ENCODE results near the gene PTPN9.

- TF ChIP-seq ZNF160 (CRISPR knock-in tag; IDR thresholded peaks at IDR 0.05) = no peak
- no peak for TF ChIP-seq TBX2 (CRISPR knock-in tag; IDR thresholded peaks at IDR 0.05; ENCODE audit: borderline replicate concordance)
Measured at GRCh38 chr15:75531041-75531450, 48.1 kb downstream of the PTPN9 start.

Measured in HepG2 (cell line).